SK-N-SH (cell line): ENCODE measurements around the gene NDOR1. TPM values are rescaled to one million over a fixed set of nuclear protein-coding genes. Genes with fewer than 3 reads are reported as not detected.

Experiments used
- SIN3A ChIP-seq: IDR thresholded peaks from 2 replicates; pipeline ENCODE4 v1.6.1; 2012; ENCODE audit warnings: low read depth, mild to moderate bottlenecking, low read length, moderate library complexity, borderline replicate concordance
- polyA plus RNA-seq, 3 experiments: library from polyadenylated mRNA; depleted of rRNA; stranded (reverse); fragments of >200 nt; gene quantifications; 2 replicates each; pipeline ENCODE4 v1.2.3, GENCODE V29; 2012
- small RNA-seq, 7 experiments: library from RNA; depleted of rRNA; stranded (forward); fragments of <200 nt; gene quantifications; one replicate each; pipeline ENCODE3, GENCODE V24; 2012
- TF ChIP-seq, protein P1 (sequence below): IDR thresholded peaks from 2 replicates; pipeline ENCODE4 v1.6.1; 2012; ENCODE audit warnings: mild to moderate bottlenecking, low read depth, low read length, moderate library complexity

NDOR1 gene
- polyA plus RNA-seq, 1 of the 3 experiments (the other 2 are of a cell fraction), result 8.6 TPM

DNA sequence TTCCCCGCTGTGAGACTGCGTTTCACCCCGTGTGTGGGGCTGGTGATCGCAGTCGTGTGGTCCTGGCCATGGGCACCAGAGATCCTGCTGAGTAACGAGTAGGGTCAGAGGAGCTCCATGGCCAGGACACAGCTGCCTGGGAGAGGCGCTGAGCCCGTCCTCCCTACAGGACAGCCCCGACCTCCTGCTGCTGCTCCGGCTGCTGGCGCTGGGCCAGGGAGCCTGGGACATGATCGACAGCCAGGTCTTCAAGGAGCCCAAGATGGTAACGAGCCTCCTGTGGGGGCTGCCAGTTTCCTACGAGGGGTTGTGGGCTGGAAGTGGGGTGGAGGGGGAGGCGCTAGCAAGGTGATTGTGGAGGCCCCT, 60.6 kb downstream of the NDOR1 start (continued):
- TF ChIP-seq, protein P1, sequence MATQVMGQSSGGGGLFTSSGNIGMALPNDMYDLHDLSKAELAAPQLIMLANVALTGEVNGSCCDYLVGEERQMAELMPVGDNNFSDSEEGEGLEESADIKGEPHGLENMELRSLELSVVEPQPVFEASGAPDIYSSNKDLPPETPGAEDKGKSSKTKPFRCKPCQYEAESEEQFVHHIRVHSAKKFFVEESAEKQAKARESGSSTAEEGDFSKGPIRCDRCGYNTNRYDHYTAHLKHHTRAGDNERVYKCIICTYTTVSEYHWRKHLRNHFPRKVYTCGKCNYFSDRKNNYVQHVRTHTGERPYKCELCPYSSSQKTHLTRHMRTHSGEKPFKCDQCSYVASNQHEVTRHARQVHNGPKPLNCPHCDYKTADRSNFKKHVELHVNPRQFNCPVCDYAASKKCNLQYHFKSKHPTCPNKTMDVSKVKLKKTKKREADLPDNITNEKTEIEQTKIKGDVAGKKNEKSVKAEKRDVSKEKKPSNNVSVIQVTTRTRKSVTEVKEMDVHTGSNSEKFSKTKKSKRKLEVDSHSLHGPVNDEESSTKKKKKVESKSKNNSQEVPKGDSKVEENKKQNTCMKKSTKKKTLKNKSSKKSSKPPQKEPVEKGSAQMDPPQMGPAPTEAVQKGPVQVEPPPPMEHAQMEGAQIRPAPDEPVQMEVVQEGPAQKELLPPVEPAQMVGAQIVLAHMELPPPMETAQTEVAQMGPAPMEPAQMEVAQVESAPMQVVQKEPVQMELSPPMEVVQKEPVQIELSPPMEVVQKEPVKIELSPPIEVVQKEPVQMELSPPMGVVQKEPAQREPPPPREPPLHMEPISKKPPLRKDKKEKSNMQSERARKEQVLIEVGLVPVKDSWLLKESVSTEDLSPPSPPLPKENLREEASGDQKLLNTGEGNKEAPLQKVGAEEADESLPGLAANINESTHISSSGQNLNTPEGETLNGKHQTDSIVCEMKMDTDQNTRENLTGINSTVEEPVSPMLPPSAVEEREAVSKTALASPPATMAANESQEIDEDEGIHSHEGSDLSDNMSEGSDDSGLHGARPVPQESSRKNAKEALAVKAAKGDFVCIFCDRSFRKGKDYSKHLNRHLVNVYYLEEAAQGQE, result no peak
- no peak for TF ChIP-seq SIN3A
- TF ChIP-seq, all 33 proteins: peak for 0

Small RNAs within 50 kb of the gene (small RNA-seq; reads per million reads assigned to genes)
- gene MIR3621, result 0 reads per million in 7 experiments

Other genes with a start within 250 kb of the NDOR1 start
- gene PTGDS, start 228.2 kb upstream of the NDOR1 start, polyA plus RNA-seq (2012; rRNA removed), result not detected in 2 replicates
- gene LCNL1, start 222.7 kb upstream of the NDOR1 start, polyA plus RNA-seq (2012; rRNA removed), result not detected in 2 replicates
- gene PAXX, start 213.3 kb upstream of the NDOR1 start, polyA plus RNA-seq (2012; rRNA removed), result 37.8 and 52.9 TPM in 2 replicates
- gene CLIC3, start 209.1 kb upstream of the NDOR1 start, polyA plus RNA-seq (2012; rRNA removed), result 0.60 and 1.0 TPM in 2 replicates
- 26.0 and 34.7 TPM in 2 replicates for gene ABCA2, start 177.5 kb upstream of the NDOR1 start, polyA plus RNA-seq (2012; rRNA removed)
- gene FUT7, start 173.6 kb upstream of the NDOR1 start, polyA plus RNA-seq (2012; rRNA removed), result not detected in 2 replicates
- gene NPDC1, start 159.5 kb upstream of the NDOR1 start, polyA plus RNA-seq (2012; rRNA removed), result 47.4 and 48.1 TPM in 2 replicates
- not detected in 2 replicates for gene ENTPD2, start 151.6 kb upstream of the NDOR1 start, polyA plus RNA-seq (2012; rRNA removed)
- gene SAPCD2, start 135.1 kb upstream of the NDOR1 start, polyA plus RNA-seq (2012; rRNA removed), result 4.6 and 6.0 TPM in 2 replicates
- gene UAP1L1, start 128.2 kb upstream of the NDOR1 start, polyA plus RNA-seq (2012; rRNA removed), result 3.2 and 5.6 TPM in 2 replicates
- 57.8 and 61.9 TPM in 2 replicates for gene MAN1B1, start 118.7 kb upstream of the NDOR1 start, polyA plus RNA-seq (2012; rRNA removed)
- gene DPP7, start 91.0 kb upstream of the NDOR1 start, polyA plus RNA-seq (2012; rRNA removed), result 127 and 141 TPM in 2 replicates
- 0.03 TPM in 1 of 2 replicates, not detected in the other for gene GRIN1, start 66.5 kb upstream of the NDOR1 start, polyA plus RNA-seq (2012; rRNA removed)
- gene LRRC26, start 35.6 kb upstream of the NDOR1 start, polyA plus RNA-seq (2012; rRNA removed), result not detected in 2 replicates
- gene TMEM210, start 33.6 kb upstream of the NDOR1 start, polyA plus RNA-seq (2012; rRNA removed), result not detected in 2 replicates
- gene ANAPC2, start 17.1 kb upstream of the NDOR1 start, polyA plus RNA-seq (2012; rRNA removed), result 35.1 and 37.7 TPM in 2 replicates
- 100 and 124 TPM in 2 replicates for gene SSNA1, start 17.0 kb upstream of the NDOR1 start, polyA plus RNA-seq (2012; rRNA removed)
- gene TPRN, start 5.0 kb upstream of the NDOR1 start, polyA plus RNA-seq (2012; rRNA removed), result 4.4 and 5.2 TPM in 2 replicates
- gene TMEM203, start 52 bp upstream of the NDOR1 start, polyA plus RNA-seq (2012; rRNA removed), result 55.6 and 57.0 TPM in 2 replicates
- 2.0 and 2.7 TPM in 2 replicates for gene RNF208, start 16.5 kb downstream of the NDOR1 start, polyA plus RNA-seq (2012; rRNA removed)
- gene CYSRT1, start 19.5 kb downstream of the NDOR1 start, polyA plus RNA-seq (2012; rRNA removed), result 2.1 and 2.2 TPM in 2 replicates
- 0.03 and 0.08 TPM in 2 replicates for gene RNF224, start 21.8 kb downstream of the NDOR1 start, polyA plus RNA-seq (2012; rRNA removed)
- gene SLC34A3, start 25.2 kb downstream of the NDOR1 start, polyA plus RNA-seq (2012; rRNA removed), result 0.06 TPM in 1 of 2 replicates, not detected in the other
- 415 and 508 TPM in 2 replicates for gene TUBB4B, start 35.6 kb downstream of the NDOR1 start, polyA plus RNA-seq (2012; rRNA removed)
- gene STPG3, start 45.6 kb downstream of the NDOR1 start, polyA plus RNA-seq (2012; rRNA removed), result not detected in 2 replicates
- 52.6 and 62.7 TPM in 2 replicates for gene NELFB, start 49.6 kb downstream of the NDOR1 start, polyA plus RNA-seq (2012; rRNA removed)
- 0.81 and 0.99 TPM in 2 replicates for gene TOR4A, start 72.0 kb downstream of the NDOR1 start, polyA plus RNA-seq (2012; rRNA removed)
- 3.9 and 4.2 TPM in 2 replicates for gene NRARP, start 96.6 kb downstream of the NDOR1 start, polyA plus RNA-seq (2012; rRNA removed)
- gene EXD3, start 217.5 kb downstream of the NDOR1 start, polyA plus RNA-seq (2012; rRNA removed), result 11.5 and 14.2 TPM in 2 replicates
- 0.39 and 0.67 TPM in 2 replicates for gene NOXA1, start 217.7 kb downstream of the NDOR1 start, polyA plus RNA-seq (2012; rRNA removed)
- gene ENTPD8, start 235.7 kb downstream of the NDOR1 start, polyA plus RNA-seq (2012; rRNA removed), result 0.18 and 0.30 TPM in 2 replicates